Measurements from ENCODE around the gene HECTD4.

DNA sequence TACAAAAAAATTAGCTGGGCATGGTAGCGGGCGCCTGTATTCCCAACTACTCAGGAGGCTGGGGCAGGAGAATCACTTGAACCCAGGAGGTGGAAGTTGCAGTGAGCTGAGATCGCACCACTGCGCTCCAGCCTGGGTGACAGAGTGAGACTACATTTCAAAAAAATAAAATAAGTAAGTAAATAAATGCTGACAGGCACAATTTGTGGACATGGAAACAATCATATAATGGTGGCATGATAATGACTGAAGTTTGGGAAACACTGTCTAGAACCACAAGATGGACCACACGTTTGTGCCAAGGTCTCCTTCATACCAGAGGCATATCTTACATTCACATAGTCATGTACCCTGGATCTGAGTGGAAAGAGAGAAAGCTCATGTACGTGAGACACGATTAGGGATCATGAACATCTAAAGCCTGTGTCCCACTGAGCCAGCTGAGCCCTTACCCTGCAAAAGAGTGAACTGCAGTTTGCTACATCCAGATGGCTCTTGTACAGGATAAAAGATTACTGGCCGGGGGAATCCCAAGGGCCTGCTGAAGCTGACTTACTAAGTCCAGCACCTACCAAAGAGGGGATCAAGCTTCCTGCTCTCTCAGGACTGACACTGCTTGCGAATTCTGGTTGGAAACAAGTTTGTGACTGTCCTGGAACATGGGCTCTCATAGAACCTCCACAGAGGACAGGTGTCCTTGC is 194.0 kb downstream of the HECTD4 start:
- TF ChIP-seq, protein P1, sequence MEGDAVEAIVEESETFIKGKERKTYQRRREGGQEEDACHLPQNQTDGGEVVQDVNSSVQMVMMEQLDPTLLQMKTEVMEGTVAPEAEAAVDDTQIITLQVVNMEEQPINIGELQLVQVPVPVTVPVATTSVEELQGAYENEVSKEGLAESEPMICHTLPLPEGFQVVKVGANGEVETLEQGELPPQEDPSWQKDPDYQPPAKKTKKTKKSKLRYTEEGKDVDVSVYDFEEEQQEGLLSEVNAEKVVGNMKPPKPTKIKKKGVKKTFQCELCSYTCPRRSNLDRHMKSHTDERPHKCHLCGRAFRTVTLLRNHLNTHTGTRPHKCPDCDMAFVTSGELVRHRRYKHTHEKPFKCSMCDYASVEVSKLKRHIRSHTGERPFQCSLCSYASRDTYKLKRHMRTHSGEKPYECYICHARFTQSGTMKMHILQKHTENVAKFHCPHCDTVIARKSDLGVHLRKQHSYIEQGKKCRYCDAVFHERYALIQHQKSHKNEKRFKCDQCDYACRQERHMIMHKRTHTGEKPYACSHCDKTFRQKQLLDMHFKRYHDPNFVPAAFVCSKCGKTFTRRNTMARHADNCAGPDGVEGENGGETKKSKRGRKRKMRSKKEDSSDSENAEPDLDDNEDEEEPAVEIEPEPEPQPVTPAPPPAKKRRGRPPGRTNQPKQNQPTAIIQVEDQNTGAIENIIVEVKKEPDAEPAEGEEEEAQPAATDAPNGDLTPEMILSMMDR (IDR thresholded peaks at IDR 0.05): no peak
- no peak for TF ChIP-seq EZH2 (IDR thresholded peaks at IDR 0.05; ENCODE audit: borderline replicate concordance, insufficient read depth, low read depth, low read length, poor library complexity, severe bottlenecking)

All from B cell (primary cell).